ENCODE measurements around the gene TMEM163. TPM values are rescaled to one million over a fixed set of nuclear protein-coding genes. Genes with fewer than 3 reads are reported as not detected.
"Not testable (repeated sequence)": the region's sequence is repeated elsewhere in the genome, so short reads cannot be mapped to it uniquely, and the experiment has no call there.

TMEM163 gene
- polyA plus RNA-seq (ENCODE audit: insufficient read length), result 0.86 TPM

- no peak for DNase-seq (ENCODE audit: low read depth)
These were observed at the start of gene TMEM163 for GRCh38 chr2:134718817-134719814. Gene TMEM163, minus strand, starts transcription at chr2:134719000.

- DNase-seq (ENCODE audit: low read depth), result no peak
These were observed 47.8 kb upstream of the TMEM163 start for GRCh38 chr2:134766583-134766982.

- no peak for DNase-seq (ENCODE audit: low read depth)
These were observed 47.2 kb upstream of the TMEM163 start for GRCh38 chr2:134765987-134766386.

- no peak for DNase-seq (ENCODE audit: low read depth)
These were observed 45.4 kb upstream of the TMEM163 start for GRCh38 chr2:134764164-134764563.

- no peak for DNase-seq (ENCODE audit: low read depth)
These were observed 44.4 kb upstream of the TMEM163 start for GRCh38 chr2:134763164-134763710.

GRCh38 chr2:134762508-134762907 is 43.7 kb upstream of the TMEM163 start:
- no peak for DNase-seq (ENCODE audit: low read depth)

- DNase-seq (ENCODE audit: low read depth), result no peak
These were observed 41.6 kb upstream of the TMEM163 start for GRCh38 chr2:134760385-134760784.

- DNase-seq (ENCODE audit: low read depth), result no peak
These were observed 39.8 kb upstream of the TMEM163 start for GRCh38 chr2:134758633-134759032.

GRCh38 chr2:134751981-134752380 is 33.2 kb upstream of the TMEM163 start:
- DNase-seq (ENCODE audit: low read depth), result not testable (repeated sequence)

- DNase-seq (ENCODE audit: low read depth), result no peak
These were observed 26.7 kb upstream of the TMEM163 start for GRCh38 chr2:134745546-134745945.

GRCh38 chr2:134745023-134745422 is 26.2 kb upstream of the TMEM163 start:
- DNase-seq (ENCODE audit: low read depth), result no peak

- peak; percentile 13 for DNase-seq (ENCODE audit: low read depth)
These were observed 21.1 kb upstream of the TMEM163 start for GRCh38 chr2:134739879-134740301.

- no peak for DNase-seq (ENCODE audit: low read depth)
These were observed 20.6 kb upstream of the TMEM163 start for GRCh38 chr2:134739236-134739878.

GRCh38 chr2:134738141-134738870 is 19.5 kb upstream of the TMEM163 start:
- no peak for DNase-seq (ENCODE audit: low read depth)

GRCh38 chr2:134737671-134738070 is 18.9 kb upstream of the TMEM163 start:
- DNase-seq (ENCODE audit: low read depth), result no peak

- no peak for DNase-seq (ENCODE audit: low read depth)
These were observed 17.5 kb upstream of the TMEM163 start for GRCh38 chr2:134736167-134736880.

- no peak for DNase-seq (ENCODE audit: low read depth)
These were observed 9.4 kb upstream of the TMEM163 start for GRCh38 chr2:134728163-134728562.

- DNase-seq (ENCODE audit: low read depth), result no peak
These were observed 8.6 kb upstream of the TMEM163 start for GRCh38 chr2:134727385-134727784.

- DNase-seq (ENCODE audit: low read depth), result no peak
These were observed 7.8 kb upstream of the TMEM163 start for GRCh38 chr2:134726645-134727044.

- DNase-seq (ENCODE audit: low read depth), result no peak
These were observed 7.1 kb upstream of the TMEM163 start for GRCh38 chr2:134725876-134726275.

- DNase-seq (ENCODE audit: low read depth), result no peak
These were observed 5.5 kb upstream of the TMEM163 start for GRCh38 chr2:134724341-134724740.
